Measurements from ENCODE around the gene PRR9. TPM values are rescaled to one million over a fixed set of nuclear protein-coding genes. Genes with fewer than 3 reads are reported as not detected.

Gene PRR9, protein sequence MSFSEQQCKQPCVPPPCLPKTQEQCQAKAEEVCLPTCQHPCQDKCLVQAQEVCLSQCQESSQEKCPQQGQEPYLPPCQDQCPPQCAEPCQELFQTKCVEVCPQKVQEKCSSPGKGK
- total RNA-seq (2021) = not detected in 3 replicates
- not detected for Bru-seq, nascent RNA
- long read RNA-seq, experiment 1 = 0 reads
- long read RNA-seq, experiment 2 = 0 reads
- long read RNA-seq, experiment 3 = 0 reads

GRCh38 chr1:153217212-153217611 is at the start of gene PRR9:
Gene PRR9, plus strand, starts transcription at chr1:153217584. Its CDS starts 561 bp downstream, at chr1:153218145.
- ChIA-PET POLR2A (no interaction called here), CTCF (no interaction called here)
- H3K4me1 Mint-ChIP-seq = 0 out of 2 replicates have a peak, but pooled peaks cover 2% of the 10 kb centered on the region
- H3K36me3 Mint-ChIP-seq = no peaks in the 10 kb centered on the region
- DNase-seq (ENCODE audit: low spot score) = no peak
- no peak within 1 kb of the TSS for H3K4me3 Mint-ChIP-seq
- no peak for ATAC-seq
- no peaks in the 10 kb centered on the region for H3K9me3 Mint-ChIP-seq
- TF ChIP-seq AR (CRISPR knock-in tag; IDR thresholded peaks at IDR 0.05) (no peak), TP53 (CRISPR knock-in tag; IDR thresholded peaks at IDR 0.05) (no peak), ZNF219 (CRISPR knock-in tag; IDR thresholded peaks at IDR 0.05; ENCODE audit: borderline replicate concordance) (no peak), ESRRA (CRISPR knock-in tag; IDR thresholded peaks at IDR 0.05; ENCODE audit: borderline replicate concordance) (no peak), JAZF1 (CRISPR knock-in tag; IDR thresholded peaks at IDR 0.05) (no peak)
- no peak within 1 kb of the TSS for H3K27ac Mint-ChIP-seq
- peaks cover 5% of the 10 kb centered on the region; the same call in 1 of the 2 replicates for H3K27me3 Mint-ChIP-seq (ENCODE audit: low read depth)

- H3K27ac Mint-ChIP-seq = no peak overlapping the region
- ChIA-PET CTCF (no interaction called here), POLR2A (no interaction called here)
- peaks cover 32% of the 10 kb centered on the region for H3K9me3 Mint-ChIP-seq
- H3K4me3 Mint-ChIP-seq = no peak overlapping the region
- no peaks in the 10 kb centered on the region for H3K4me1 Mint-ChIP-seq
- H3K27me3 Mint-ChIP-seq (ENCODE audit: low read depth) = peaks cover 10% of the 10 kb centered on the region
- no peak for DNase-seq (ENCODE audit: low spot score)
- TF ChIP-seq RELA (CRISPR knock-in tag; IDR thresholded peaks at IDR 0.05; ENCODE audit: borderline replicate concordance) = no peak
- TF ChIP-seq TEAD4 (CRISPR knock-in tag; IDR thresholded peaks at IDR 0.05) = no peak
- TF ChIP-seq GTF2I (CRISPR knock-in tag; conservative IDR thresholded peaks at IDR 0.05) = no peak
- TF ChIP-seq FOXK1 (CRISPR knock-in tag; IDR thresholded peaks at IDR 0.05) = no peak
- TF ChIP-seq PRDM15 (CRISPR knock-in tag; IDR thresholded peaks at IDR 0.05) = no peak
- no peak for ATAC-seq
- no peaks in the 10 kb centered on the region for H3K36me3 Mint-ChIP-seq
These were observed 48.7 kb upstream of the PRR9 start for GRCh38 chr1:153168686-153169085.

DNA sequence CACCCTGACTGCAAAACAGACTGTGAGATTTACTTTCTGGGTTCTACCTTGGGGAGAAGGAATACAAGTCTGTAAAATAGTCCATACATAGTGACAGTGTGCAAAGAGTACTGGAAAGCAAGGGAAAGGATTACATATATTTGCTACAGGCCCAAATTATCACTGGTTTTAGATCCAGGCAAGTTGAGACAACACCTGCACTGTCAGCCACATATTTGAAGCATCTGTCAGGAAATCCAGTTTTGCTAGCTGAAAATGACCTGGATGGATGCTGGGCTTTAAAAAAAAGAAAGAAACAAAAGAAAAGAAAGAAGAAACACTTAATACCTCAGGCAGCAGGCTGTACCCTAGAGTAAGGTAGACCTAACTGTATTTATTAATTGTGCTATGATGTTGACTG is 42.8 kb upstream of the PRR9 start:
- Mint-ChIP-seq H3K27ac (no peak overlapping the region), H3K27me3 (ENCODE audit: low read depth) (peaks cover 6% of the 10 kb centered on the region), H3K4me1 (no peaks in the 10 kb centered on the region), H3K9me3 (peaks cover 17% of the 10 kb centered on the region), H3K4me3 (no peak overlapping the region), H3K36me3 (no peaks in the 10 kb centered on the region)
- POLR2A ChIA-PET = no interaction called here
- CTCF ChIA-PET = no interaction called here
- ATAC-seq = no peak
- no peak for TF ChIP-seq TEAD1 (CRISPR knock-in tag; IDR thresholded peaks at IDR 0.05)
- TF ChIP-seq, protein P1, sequence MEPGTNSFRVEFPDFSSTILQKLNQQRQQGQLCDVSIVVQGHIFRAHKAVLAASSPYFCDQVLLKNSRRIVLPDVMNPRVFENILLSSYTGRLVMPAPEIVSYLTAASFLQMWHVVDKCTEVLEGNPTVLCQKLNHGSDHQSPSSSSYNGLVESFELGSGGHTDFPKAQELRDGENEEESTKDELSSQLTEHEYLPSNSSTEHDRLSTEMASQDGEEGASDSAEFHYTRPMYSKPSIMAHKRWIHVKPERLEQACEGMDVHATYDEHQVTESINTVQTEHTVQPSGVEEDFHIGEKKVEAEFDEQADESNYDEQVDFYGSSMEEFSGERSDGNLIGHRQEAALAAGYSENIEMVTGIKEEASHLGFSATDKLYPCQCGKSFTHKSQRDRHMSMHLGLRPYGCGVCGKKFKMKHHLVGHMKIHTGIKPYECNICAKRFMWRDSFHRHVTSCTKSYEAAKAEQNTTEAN (CRISPR knock-in tag; IDR thresholded peaks at IDR 0.05) = no peak
- no peak for TF ChIP-seq NFYB (CRISPR knock-in tag; conservative IDR thresholded peaks at IDR 0.05; ENCODE audit: low read depth)
- TF ChIP-seq, protein P2, sequence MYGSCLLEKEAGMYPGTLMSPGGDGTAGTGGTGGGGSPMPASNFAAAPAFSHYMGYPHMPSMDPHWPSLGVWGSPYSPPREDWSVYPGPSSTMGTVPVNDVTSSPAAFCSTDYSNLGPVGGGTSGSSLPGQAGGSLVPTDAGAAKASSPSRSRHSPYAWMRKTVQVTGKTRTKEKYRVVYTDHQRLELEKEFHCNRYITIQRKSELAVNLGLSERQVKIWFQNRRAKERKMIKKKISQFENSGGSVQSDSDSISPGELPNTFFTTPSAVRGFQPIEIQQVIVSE (CRISPR knock-in tag; IDR thresholded peaks at IDR 0.05; ENCODE audit: borderline replicate concordance) = no peak
- no peak for TF ChIP-seq NR2C2 (CRISPR knock-in tag; IDR thresholded peaks at IDR 0.05)
- TF ChIP-seq RELA (CRISPR knock-in tag; IDR thresholded peaks at IDR 0.05; ENCODE audit: borderline replicate concordance) = no peak
- TF ChIP-seq ESRRA (CRISPR knock-in tag; IDR thresholded peaks at IDR 0.05; ENCODE audit: borderline replicate concordance) = no peak
- no peak for TF ChIP-seq ETV6 (CRISPR knock-in tag; IDR thresholded peaks at IDR 0.05)
- TF ChIP-seq CREM (CRISPR knock-in tag; IDR thresholded peaks at IDR 0.05) = no peak
- TF ChIP-seq, protein P3, sequence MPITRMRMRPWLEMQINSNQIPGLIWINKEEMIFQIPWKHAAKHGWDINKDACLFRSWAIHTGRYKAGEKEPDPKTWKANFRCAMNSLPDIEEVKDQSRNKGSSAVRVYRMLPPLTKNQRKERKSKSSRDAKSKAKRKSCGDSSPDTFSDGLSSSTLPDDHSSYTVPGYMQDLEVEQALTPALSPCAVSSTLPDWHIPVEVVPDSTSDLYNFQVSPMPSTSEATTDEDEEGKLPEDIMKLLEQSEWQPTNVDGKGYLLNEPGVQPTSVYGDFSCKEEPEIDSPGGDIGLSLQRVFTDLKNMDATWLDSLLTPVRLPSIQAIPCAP (CRISPR knock-in tag; IDR thresholded peaks at IDR 0.05) = no peak
- no peak for DNase-seq (ENCODE audit: low spot score)

Measured in WTC11 (cell line).